Psoas muscle (tissue), 8 donors: ENCODE data around the gene JUND. TPM values are rescaled to one million over a fixed set of nuclear protein-coding genes. Genes with fewer than 3 reads are reported as not detected.

ENCODE experiments used
- ATAC-seq, 4 donors: fragments of 200-7000 bp; cut with Tn5 transposase; one replicate each; pipeline ENCODE4 v1.9.1; 2020; ENCODE audit warnings: moderate library complexity in 3 of 4, mild to moderate bottlenecking in 2 of 4
- DNase-seq, 2 donors: peaks; one replicate each; pipeline ENCODE4 v3.0.0-alpha.2; 2020
- H3K27ac ChIP-seq: fragments of 200-600 bp; one replicate; pipeline ENCODE4 v1.8.0; 2022
- H3K27me3 ChIP-seq, 3 donors: fragments of 200-600 bp in 1 of 3; one replicate each; pipeline versions ENCODE4 v1.6.1 to v1.8.0; 2013 to 2022; ENCODE audit warnings: low read length in 2 of 3, mild to moderate bottlenecking in 2 of 3, moderate library complexity in 1 of 3; ENCODE audit not compliant: insufficient read depth in 3 of 3
- H3K36me3 ChIP-seq, 2 donors: fragments of 200-600 bp in 1 of 2; one replicate each; pipeline versions ENCODE4 v1.6.1 to v1.8.0; 2013 to 2022; ENCODE audit warnings: low read depth in 1 of 2, mild to moderate bottlenecking in 1 of 2, moderate library complexity in 1 of 2; ENCODE audit not compliant: insufficient read depth in 1 of 2
- H3K4me1 ChIP-seq: fragments of 200-600 bp; one replicate; pipeline ENCODE4 v1.8.0; 2022
- H3K4me3 ChIP-seq: fragments of 200-600 bp; one replicate; pipeline ENCODE4 v1.8.0; 2022; ENCODE audit warnings: mild to moderate bottlenecking
- H3K9me3 ChIP-seq: fragments of 200-600 bp; one replicate; pipeline ENCODE4 v1.8.0; 2022
- WGBS, 3 donors: extraction: QIAGEN DNeasy Blood & Tissue Kit; methylation state at CpG; one replicate each; pipeline versions ENCODE4 v1.1.6 to v1.1.7; 2013; 5-methylcytosine and 5-hydroxymethylcytosine counted together
- intact Hi-C, 2 donors: fragments of 100-400 bp; cut with DNase I; formaldehyde crosslinking; loops; one replicate each; pipeline versions ENCODE4 v1.11.0 to v1.14.2; 2022
- polyA plus RNA-seq, 3 donors: library from polyadenylated mRNA; stranded (reverse); fragments of 200-250 nt; gene quantifications; one replicate each; pipeline ENCODE4 v1.2.3, GENCODE V29; 2013
- total RNA-seq, 4 donors: library from RNA; stranded (reverse); fragmentation: NEBNext Ultra II Directional in 2 of 4; extraction: Animal tissue kit (Norgen Biotek cat#: 25700) in 2 of 4; gene quantifications; one replicate each; pipeline versions ENCODE4 v1.2.1 to v1.2.4, GENCODE V29; 2021 to 2023
- TF ChIP-seq, protein P1 (sequence below): fragments of 200-600 bp; IDR thresholded peaks from one replicate; pipeline ENCODE4 v1.8.0; 2022; ENCODE audit warnings: antibody characterized with exemption
- donor health status: healthy with polysubstance abuse.
- donor health status: DM: no; HTN: no; CAD: no; lungs with moderate emphysema.
- donor health status: Bipolar disorder and iron deficiency.
- donor health status: healthy.
- donor health status: DM: yes; HTN: yes; CAD: no.
- donor health status: DM: no; HTN: no; CAD: no.
- donor health status: DM: no; HTN: no; CAD: no.
- donor health status: DM: yes; HTN: yes; CAD: no.

Gene JUND
- total and polyA plus RNA-seq, 7 donors: 22.7 to 77.1 (median 68.0) TPM

GRCh38 chr19:18297308-18297707 is 15.9 kb upstream of the JUND start:
- no peak for DNase-seq
- no peak overlapping the region for H3K4me3 ChIP-seq
- H3K27ac ChIP-seq: no peak overlapping the region
- no peaks in the 10 kb centered on the region for H3K36me3 ChIP-seq
- no peaks in the 10 kb centered on the region for H3K9me3 ChIP-seq
- ATAC-seq: no peak
- H3K27me3 ChIP-seq: no peaks in the 10 kb centered on the region
- 41 to 53% (median 43%) methylated on average over 4 of the region's 4 CpGs for WGBS, 3 donors
- TF ChIP-seq, protein P1, sequence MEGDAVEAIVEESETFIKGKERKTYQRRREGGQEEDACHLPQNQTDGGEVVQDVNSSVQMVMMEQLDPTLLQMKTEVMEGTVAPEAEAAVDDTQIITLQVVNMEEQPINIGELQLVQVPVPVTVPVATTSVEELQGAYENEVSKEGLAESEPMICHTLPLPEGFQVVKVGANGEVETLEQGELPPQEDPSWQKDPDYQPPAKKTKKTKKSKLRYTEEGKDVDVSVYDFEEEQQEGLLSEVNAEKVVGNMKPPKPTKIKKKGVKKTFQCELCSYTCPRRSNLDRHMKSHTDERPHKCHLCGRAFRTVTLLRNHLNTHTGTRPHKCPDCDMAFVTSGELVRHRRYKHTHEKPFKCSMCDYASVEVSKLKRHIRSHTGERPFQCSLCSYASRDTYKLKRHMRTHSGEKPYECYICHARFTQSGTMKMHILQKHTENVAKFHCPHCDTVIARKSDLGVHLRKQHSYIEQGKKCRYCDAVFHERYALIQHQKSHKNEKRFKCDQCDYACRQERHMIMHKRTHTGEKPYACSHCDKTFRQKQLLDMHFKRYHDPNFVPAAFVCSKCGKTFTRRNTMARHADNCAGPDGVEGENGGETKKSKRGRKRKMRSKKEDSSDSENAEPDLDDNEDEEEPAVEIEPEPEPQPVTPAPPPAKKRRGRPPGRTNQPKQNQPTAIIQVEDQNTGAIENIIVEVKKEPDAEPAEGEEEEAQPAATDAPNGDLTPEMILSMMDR: no peak
- intact Hi-C loops: no loop called here
- peaks cover 23% of the 10 kb centered on the region for H3K4me1 ChIP-seq

GRCh38 chr19:18295034-18295451 is 13.6 kb upstream of the JUND start:
- H3K27ac ChIP-seq: no peak overlapping the region

GRCh38 chr19:18294467-18294864 is 13.0 kb upstream of the JUND start:
- ATAC-seq (no peak), DNase-seq (peak; percentile 42 to 75)
- peaks cover 14% of the 10 kb centered on the region for H3K4me1 ChIP-seq
- 47 to 66% (median 54%) methylated on average over 9 of the region's 9 CpGs for WGBS, 3 donors
- intact Hi-C loops: no loop called here
- no peaks in the 10 kb centered on the region for H3K9me3 ChIP-seq
- H3K27me3 ChIP-seq: no peaks in the 10 kb centered on the region
- TF ChIP-seq, protein P1: no peak
- peak overlapping the region; percentile 97 for H3K27ac ChIP-seq
- H3K36me3 ChIP-seq: no peaks in the 10 kb centered on the region
- H3K4me3 ChIP-seq: no peak overlapping the region

More at GRCh38 chr19:18295034-18295451, 13.6 kb upstream of the JUND start:
- whole genome bisulfite sequencing, 3 donors: 83 to 97% (median 94%) methylated on average over 4 of the region's 4 CpGs
- Histone ChIP-seq H3K9me3 (no peaks in the 10 kb centered on the region), H3K4me1 (peaks cover 14% of the 10 kb centered on the region), H3K27me3 (no peaks in the 10 kb centered on the region), H3K36me3 (no peaks in the 10 kb centered on the region), H3K4me3 (no peak overlapping the region)
- TF ChIP-seq, protein P1: no peak
- intact Hi-C loops: no loop called here
- ATAC-seq (no peak), DNase-seq (no peak)

DNA sequence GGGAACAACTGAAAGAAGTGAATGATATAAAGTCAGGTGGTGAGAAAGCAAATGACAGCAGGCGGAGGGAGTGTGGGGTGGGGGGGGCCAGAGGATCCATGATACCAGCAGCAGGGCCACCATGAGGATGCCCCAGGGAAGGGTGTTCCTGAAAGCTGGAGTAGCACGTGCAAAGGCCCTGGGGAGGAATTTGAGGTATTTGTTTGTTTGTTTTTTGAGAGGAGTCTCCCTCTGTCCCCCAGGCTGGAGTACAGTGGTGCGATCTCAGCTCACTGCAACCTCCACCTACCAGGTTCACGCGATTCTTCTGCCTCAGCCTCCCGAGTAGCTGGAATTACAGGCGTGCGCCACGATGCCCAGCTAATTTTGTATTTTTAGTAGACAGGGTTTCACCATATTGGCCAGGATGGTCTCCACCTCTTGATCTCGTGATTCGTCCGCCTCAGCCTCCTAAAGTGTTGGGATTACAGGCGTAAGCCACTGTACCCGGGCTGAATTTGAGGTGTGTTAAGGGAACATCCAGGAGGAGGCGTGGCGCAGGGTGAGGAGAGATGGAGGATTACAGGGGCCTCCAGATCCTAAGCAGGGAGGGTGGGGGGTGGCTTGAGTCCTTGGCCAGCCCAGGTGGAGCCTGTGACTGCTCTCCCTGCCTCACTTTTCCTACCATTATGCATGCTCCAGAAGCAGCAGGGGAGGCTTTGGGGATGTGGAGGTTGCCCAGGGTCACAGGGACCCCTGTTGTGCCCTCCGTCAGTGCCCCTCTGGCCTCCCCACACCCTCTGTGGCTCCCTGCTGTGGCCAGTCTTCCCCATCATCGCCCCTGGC is 12.4 kb upstream of the JUND start:
- WGBS, 3 donors: 62 to 68% (median 65%) methylated on average over 18 of the region's 18 CpGs
- Histone ChIP-seq H3K9me3 (no peaks in the 10 kb centered on the region), H3K27ac (peak overlapping the region; percentile 97), H3K4me3 (peak overlapping the region; percentile 83), H3K4me1 (peaks cover 14% of the 10 kb centered on the region), H3K27me3 (no peaks in the 10 kb centered on the region), H3K36me3 (no peaks in the 10 kb centered on the region)
- ATAC-seq (no peak), DNase-seq (no peak)
- TF ChIP-seq, protein P1: no peak
- intact Hi-C loops: no loop called here
